BLaER1 (cell line): Measurements from ENCODE around the gene NEGR1.

Experiments
- H3K27ac ChIP-seq: shearing (Covaris generic); formaldehyde crosslinking; 2 replicates; pipeline ENCODE4 v1.8.1; 2022
- H3K27me3 ChIP-seq: shearing (Covaris generic); formaldehyde crosslinking; 2 replicates; pipeline ENCODE4 v1.8.1; 2022
- H3K36me3 ChIP-seq: shearing (Covaris generic); formaldehyde crosslinking; 2 replicates; pipeline ENCODE4 v1.8.1; 2022
- H3K4me1 ChIP-seq: shearing (Covaris generic); formaldehyde crosslinking; 2 replicates; pipeline ENCODE4 v1.8.1; 2022
- H3K4me2 ChIP-seq: shearing (Covaris generic); formaldehyde crosslinking; 2 replicates; pipeline ENCODE4 v1.8.1; 2022
- H3K4me3 ChIP-seq: shearing (Covaris generic); formaldehyde crosslinking; 2 replicates; pipeline ENCODE4 v1.8.1; 2022
- H3K9ac ChIP-seq: shearing (Covaris generic); formaldehyde crosslinking; 2 replicates; pipeline ENCODE4 v1.8.1; 2022
- H3K9me3 ChIP-seq: shearing (Covaris generic); formaldehyde crosslinking; 2 replicates; pipeline ENCODE4 v1.8.1; 2022
- H4K20me1 ChIP-seq: shearing (Covaris generic); formaldehyde crosslinking; 2 replicates; pipeline ENCODE4 v1.8.1; 2022
- Cebpa-rat ChIP-seq: shearing (Covaris generic); IDR thresholded peaks from 2 replicates; pipeline ENCODE4 v1.8.1; 2022

The NEGR1 gene

DNA sequence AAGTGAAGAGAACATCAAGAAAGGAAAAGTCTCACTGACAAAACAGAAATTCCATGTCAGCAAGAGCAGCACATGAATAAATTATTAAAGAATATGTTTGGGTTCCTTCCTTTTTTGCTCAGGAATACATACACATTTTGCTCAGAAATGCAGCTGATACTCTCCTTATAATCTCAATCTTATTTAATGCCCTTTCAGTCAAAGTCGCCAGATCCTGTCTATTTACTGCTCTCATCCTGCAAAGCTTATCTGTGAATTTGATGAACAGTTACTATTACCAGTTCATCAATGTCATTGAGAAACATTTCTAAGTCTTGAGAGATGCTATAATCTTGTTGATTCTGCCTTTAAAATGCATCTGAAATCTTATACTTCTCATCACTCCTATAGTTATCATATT is 658.5 kb downstream of the NEGR1 start:
- Histone ChIP-seq H3K4me1 (no peaks in the 10 kb centered on the region), H4K20me1 (peaks cover 9% of the 10 kb centered on the region; the same call in 1 of the 2 replicates), H3K27me3 (no peaks in the 10 kb centered on the region), H3K36me3 (no peaks in the 10 kb centered on the region), H3K27ac (no peak overlapping the region), H3K9ac (no peak overlapping the region), H3K4me2 (no peak overlapping the region), H3K4me3 (no peak overlapping the region), H3K9me3 (peaks cover 8% of the 10 kb centered on the region)
- no peak for TF ChIP-seq Cebpa-rat

DNA sequence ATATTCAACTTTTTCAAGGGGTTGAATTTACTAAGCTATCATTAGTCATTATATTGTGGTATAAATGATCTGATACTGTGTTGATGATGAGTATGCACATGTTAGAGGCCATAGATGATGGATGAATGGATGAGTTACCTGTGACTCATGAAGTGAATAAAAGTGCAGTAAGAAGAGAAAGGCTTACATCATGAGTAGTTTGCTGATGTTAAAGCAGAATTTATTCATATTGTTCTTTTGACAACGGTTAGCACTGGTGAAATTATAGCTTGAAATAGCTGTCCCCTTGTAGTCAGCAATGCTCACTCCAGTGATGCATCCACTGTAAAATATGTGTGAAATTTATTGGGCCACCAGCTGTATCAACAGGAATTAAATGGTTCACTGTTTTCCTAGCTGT is 660.6 kb downstream of the NEGR1 start:
- Histone ChIP-seq H3K27me3 (no peaks in the 10 kb centered on the region), H4K20me1 (peaks cover 15% of the 10 kb centered on the region; the same call in 1 of the 2 replicates), H3K4me2 (no peak overlapping the region), H3K36me3 (no peaks in the 10 kb centered on the region), H3K27ac (no peak overlapping the region), H3K9ac (no peak overlapping the region), H3K4me1 (no peaks in the 10 kb centered on the region), H3K4me3 (no peak overlapping the region), H3K9me3 (peaks cover 8% of the 10 kb centered on the region)
- no peak for TF ChIP-seq Cebpa-rat

DNA sequence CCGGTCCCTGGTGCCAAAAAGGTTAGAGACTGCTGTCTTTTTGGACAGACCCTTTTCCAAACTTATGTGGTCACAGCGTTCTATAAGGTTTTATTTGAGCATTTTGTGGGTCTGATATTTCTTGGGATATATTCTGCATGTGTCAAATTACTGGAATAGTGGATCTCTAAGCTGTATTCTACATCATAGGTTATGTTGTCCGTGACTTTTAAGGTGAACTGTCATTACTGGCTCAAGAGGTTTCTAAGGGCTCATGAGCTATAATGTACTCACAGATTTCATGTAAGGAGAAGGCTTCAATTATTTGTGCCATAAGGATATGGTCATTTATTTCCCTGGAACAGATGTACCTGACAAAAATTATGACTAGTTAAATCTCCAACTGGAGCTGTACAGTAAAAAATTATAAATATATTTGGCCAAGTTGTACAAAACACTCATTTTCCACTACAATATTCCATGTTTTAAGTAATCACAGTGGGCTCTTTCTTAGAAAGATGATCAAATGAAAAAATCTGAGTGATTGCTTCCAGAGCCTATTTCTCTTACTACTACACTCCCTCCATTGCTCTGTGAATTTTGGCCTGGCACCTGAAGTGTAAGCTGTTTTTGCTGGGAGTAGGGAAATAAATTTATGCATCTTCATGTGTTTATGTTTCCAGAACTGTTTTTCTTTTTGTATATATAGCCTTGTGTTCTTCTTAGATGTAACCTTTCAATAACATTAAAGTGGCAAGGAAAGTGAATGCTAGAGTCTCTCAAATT is 663.4 kb downstream of the NEGR1 start:
- no peak overlapping the region for H3K4me2 ChIP-seq
- no peaks in the 10 kb centered on the region for H3K36me3 ChIP-seq
- H3K9ac ChIP-seq, result no peak overlapping the region
- TF ChIP-seq Cebpa-rat, result no peak
- H3K27me3 ChIP-seq, result no peaks in the 10 kb centered on the region
- no peaks in the 10 kb centered on the region for H3K4me1 ChIP-seq
- no peak overlapping the region for H3K4me3 ChIP-seq
- no peaks in the 10 kb centered on the region for H3K9me3 ChIP-seq
- peaks cover 36% of the 10 kb centered on the region; the same call in 1 of the 2 replicates for H4K20me1 ChIP-seq
- no peak overlapping the region for H3K27ac ChIP-seq

DNA sequence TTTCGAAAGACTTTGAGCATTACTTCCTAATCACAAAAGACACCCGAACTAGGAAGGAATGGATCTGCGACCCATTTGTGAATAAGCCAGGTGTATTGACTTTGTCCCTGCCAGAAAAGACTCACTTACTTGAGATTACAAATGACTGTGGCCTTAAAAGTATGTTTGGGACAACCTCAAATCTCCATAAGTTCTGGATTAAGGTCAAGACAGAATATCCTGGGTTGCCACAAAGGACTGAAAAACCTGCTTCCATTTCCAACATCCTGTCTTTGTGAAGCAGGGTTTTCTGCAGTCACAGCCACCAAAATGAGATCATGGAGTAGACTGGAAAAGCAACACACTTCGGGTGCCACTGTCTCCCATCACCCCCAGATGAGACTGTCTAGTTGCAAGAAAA is 664.1 kb downstream of the NEGR1 start:
- no peaks in the 10 kb centered on the region for H3K9me3 ChIP-seq
- no peak for TF ChIP-seq Cebpa-rat
- H3K4me1 ChIP-seq, result no peaks in the 10 kb centered on the region
- no peak overlapping the region for H3K9ac ChIP-seq
- H3K4me3 ChIP-seq, result no peak overlapping the region
- no peaks in the 10 kb centered on the region for H3K36me3 ChIP-seq
- H3K27ac ChIP-seq, result no peak overlapping the region
- H3K27me3 ChIP-seq, result no peaks in the 10 kb centered on the region
- H4K20me1 ChIP-seq, result peaks cover 36% of the 10 kb centered on the region; the same call in 1 of the 2 replicates
- no peak overlapping the region for H3K4me2 ChIP-seq

DNA sequence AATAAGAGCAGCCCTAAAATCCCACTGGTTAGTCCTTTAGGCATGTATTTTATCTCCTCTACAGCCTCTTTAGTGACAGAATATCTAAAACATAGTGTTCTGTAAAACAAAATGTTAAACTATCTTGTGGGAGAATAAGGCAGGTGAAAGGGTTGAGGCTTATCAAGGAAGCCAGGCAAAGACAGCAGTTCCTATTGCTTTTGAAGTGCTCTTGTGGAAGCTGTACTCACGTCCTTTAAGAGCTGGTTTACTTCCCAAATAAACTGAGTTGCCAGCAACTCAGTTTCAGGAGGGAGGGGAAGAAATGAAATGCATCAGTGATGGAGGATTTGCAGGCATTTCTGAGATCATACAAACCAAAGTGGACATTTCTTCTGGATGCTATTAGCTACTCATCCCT is 671.9 kb downstream of the NEGR1 start:
- peaks cover 30% of the 10 kb centered on the region; the same call in 1 of the 2 replicates for H3K36me3 ChIP-seq
- H4K20me1 ChIP-seq, result peaks cover 8% of the 10 kb centered on the region; the same call in 1 of the 2 replicates
- H3K27ac ChIP-seq, result no peak overlapping the region
- H3K9me3 ChIP-seq, result peaks cover 18% of the 10 kb centered on the region
- no peaks in the 10 kb centered on the region for H3K4me1 ChIP-seq
- no peak overlapping the region for H3K4me2 ChIP-seq
- H3K4me3 ChIP-seq, result no peak overlapping the region
- no peaks in the 10 kb centered on the region for H3K27me3 ChIP-seq
- no peak for TF ChIP-seq Cebpa-rat
- H3K9ac ChIP-seq, result no peak overlapping the region

DNA sequence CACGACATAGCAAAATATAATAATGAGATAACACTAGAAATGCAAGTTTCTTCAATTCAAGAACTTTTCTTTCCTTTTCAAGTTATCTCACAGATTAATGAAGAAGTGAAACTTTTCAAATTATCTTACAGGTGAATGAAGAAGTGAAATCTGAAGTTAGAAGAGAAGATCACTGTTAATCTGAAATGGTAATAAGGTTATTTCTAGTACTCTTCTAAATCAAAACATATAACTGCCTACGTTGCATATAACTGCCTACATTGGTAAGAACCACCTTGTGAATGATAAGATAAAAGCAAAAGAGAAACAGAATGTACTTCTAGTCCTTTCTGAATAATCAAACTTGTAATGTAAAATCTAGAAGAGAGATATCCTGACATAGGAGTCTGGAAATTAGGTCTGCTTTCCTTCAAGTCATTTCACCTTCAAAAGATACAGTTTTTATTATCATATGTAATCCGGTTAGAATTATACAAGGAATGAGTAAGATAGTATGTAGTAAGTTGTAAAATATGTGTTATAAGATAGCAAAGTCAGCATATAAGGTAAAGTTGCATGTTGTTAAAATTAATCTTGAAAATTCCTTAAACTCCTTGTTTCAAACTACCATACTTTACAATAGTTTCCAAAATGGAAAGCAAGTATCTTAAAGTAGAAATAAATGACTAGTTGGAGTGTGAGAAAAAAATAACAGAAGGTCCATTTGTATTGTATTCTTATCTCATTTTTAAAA is 679.1 kb downstream of the NEGR1 start:
- no peaks in the 10 kb centered on the region for H3K27me3 ChIP-seq
- no peak for TF ChIP-seq Cebpa-rat
- H3K4me2 ChIP-seq, result no peak overlapping the region
- H3K9ac ChIP-seq, result no peak overlapping the region
- H4K20me1 ChIP-seq, result no peaks in the 10 kb centered on the region
- no peak overlapping the region for H3K27ac ChIP-seq
- peaks cover 12% of the 10 kb centered on the region; the same call in 1 of the 2 replicates for H3K36me3 ChIP-seq
- no peaks in the 10 kb centered on the region for H3K4me1 ChIP-seq
- peaks cover 14% of the 10 kb centered on the region; the same call in 1 of the 2 replicates for H3K9me3 ChIP-seq
- no peak overlapping the region for H3K4me3 ChIP-seq

DNA sequence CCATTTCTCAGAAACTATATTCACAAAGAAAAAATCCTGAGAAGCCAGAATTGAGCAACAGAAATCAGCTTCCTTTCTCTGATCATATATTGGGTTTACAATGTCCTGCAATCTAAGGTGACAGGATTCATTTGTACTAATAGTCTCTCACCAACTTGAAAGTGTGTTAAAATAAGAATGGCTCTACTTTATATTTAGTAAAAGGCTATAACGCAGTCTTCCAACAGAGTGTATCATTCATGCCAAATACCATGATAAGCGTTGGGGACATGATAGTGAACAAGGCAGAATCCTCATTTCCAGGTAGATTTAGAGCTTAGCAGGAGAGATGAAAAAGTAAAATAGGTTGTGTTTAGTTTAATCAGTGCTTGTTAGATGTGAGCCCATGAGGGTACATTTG is 682.3 kb downstream of the NEGR1 start:
- Histone ChIP-seq H3K4me1 (no peaks in the 10 kb centered on the region), H3K27ac (no peak overlapping the region), H4K20me1 (no peaks in the 10 kb centered on the region), H3K36me3 (no peaks in the 10 kb centered on the region), H3K9me3 (peaks cover 14% of the 10 kb centered on the region; the same call in 1 of the 2 replicates), H3K4me2 (no peak overlapping the region), H3K27me3 (no peaks in the 10 kb centered on the region), H3K9ac (no peak overlapping the region), H3K4me3 (no peak overlapping the region)
- TF ChIP-seq Cebpa-rat, result no peak

DNA sequence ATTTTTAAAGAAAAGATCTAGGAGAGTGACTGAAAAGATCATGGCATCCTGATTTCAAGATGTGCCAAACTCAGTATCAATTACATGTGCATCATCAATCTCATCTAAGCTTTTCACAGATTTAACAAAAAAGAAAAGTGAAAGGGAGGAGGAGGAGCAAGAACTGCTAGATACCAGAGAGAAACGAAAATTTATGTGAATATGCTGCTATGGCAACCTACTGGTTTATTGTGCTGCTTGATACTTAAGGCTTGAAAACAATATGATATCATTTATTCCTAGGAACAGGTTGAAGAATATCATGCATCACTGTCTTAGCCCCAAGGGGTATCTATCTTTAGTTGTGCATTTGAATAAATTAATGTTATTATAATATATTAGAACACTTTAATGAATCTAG is 683.0 kb downstream of the NEGR1 start:
- Histone ChIP-seq H3K4me2 (no peak overlapping the region), H4K20me1 (no peaks in the 10 kb centered on the region), H3K4me1 (no peaks in the 10 kb centered on the region), H3K27me3 (no peaks in the 10 kb centered on the region), H3K9ac (no peak overlapping the region), H3K27ac (no peak overlapping the region), H3K4me3 (no peak overlapping the region), H3K36me3 (no peaks in the 10 kb centered on the region), H3K9me3 (peaks cover 14% of the 10 kb centered on the region; the same call in 1 of the 2 replicates)
- no peak for TF ChIP-seq Cebpa-rat

DNA sequence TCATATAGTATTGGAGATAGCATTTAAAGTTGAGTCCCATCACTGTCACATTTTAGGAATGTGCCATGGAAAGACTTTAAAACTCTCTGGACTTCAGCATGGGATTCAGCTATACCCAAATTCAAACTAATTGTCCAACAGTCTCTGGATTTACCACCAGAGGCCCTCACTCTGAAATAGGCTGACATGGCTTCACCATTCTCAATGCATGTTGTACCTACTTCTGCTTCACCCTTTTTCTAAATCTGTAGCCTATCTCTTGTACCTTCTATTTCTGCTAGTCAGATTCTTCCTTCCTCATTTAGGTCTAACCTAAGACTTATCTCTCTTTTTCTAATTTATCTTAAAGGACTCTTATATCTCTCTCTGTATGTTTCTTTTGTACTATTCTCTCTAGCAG is 688.8 kb downstream of the NEGR1 start:
- Histone ChIP-seq H3K27ac (no peak overlapping the region), H4K20me1 (no peaks in the 10 kb centered on the region), H3K4me3 (no peak overlapping the region), H3K9me3 (no peaks in the 10 kb centered on the region), H3K9ac (no peak overlapping the region), H3K4me1 (peaks cover 8% of the 10 kb centered on the region; the same call in 1 of the 2 replicates), H3K4me2 (no peak overlapping the region), H3K27me3 (no peaks in the 10 kb centered on the region), H3K36me3 (peaks cover 12% of the 10 kb centered on the region; the same call in 1 of the 2 replicates)
- TF ChIP-seq Cebpa-rat, result no peak
